Astrocyte of the spinal cord (primary cell): ENCODE results near the gene RCL1.

Source experiments
- DNase-seq: peaks from one replicate; pipeline ENCODE4 v3.0.0; 2011; ENCODE audit warnings: low read depth, low spot score
- H3K4me3 ChIP-seq: 2 replicates; pipeline ENCODE4 v1.5.1; 2011; ENCODE audit warnings: low read depth, mild to moderate bottlenecking, low read length, moderate library complexity
- CTCF ChIP-seq: IDR thresholded peaks from 2 replicates; pipeline ENCODE4 v1.5.1; 2012; ENCODE audit warnings: low read depth, mild to moderate bottlenecking, low read length, inconsistent platforms
- in situ Hi-C: cut with HindIII; loops from 2 replicates; pipeline ENCODE4 v1.10.0; 2017; ENCODE audit warnings: low sequenced_read_pairs

Gene RCL1

GRCh38 chr9:4811824-4812223, 19.1 kb downstream of the RCL1 start:
- in situ Hi-C loops: no loop called here
- no peak for DNase-seq
- no peak for TF ChIP-seq CTCF
- H3K4me3 ChIP-seq: no peak overlapping the region

GRCh38 chr9:4812858-4813257, 20.1 kb downstream of the RCL1 start:
- no peak for DNase-seq
- H3K4me3 ChIP-seq: no peak overlapping the region
- TF ChIP-seq CTCF: no peak
- in situ Hi-C loops: no loop called here

- in situ Hi-C loops: no loop called here
- no peak for TF ChIP-seq CTCF
- H3K4me3 ChIP-seq: no peak overlapping the region
- DNase-seq: no peak
Measured at GRCh38 chr9:4814913-4815312, 22.2 kb downstream of the RCL1 start.

GRCh38 chr9:4815381-4815956, 22.7 kb downstream of the RCL1 start:
- no peak for TF ChIP-seq CTCF
- in situ Hi-C loops: no loop called here
- H3K4me3 ChIP-seq: no peak overlapping the region
- no peak for DNase-seq

- in situ Hi-C loops: no loop called here
- TF ChIP-seq CTCF: no peak
- H3K4me3 ChIP-seq: no peak overlapping the region
- DNase-seq: no peak
Measured at GRCh38 chr9:4820168-4820567, 27.4 kb downstream of the RCL1 start.

- in situ Hi-C loops: no loop called here
- no peak overlapping the region for H3K4me3 ChIP-seq
- no peak for TF ChIP-seq CTCF
Measured at GRCh38 chr9:4821133-4821532, 28.4 kb downstream of the RCL1 start.

GRCh38 chr9:4822057-4822456, 29.3 kb downstream of the RCL1 start:
- in situ Hi-C loops: no loop called here
- DNase-seq: no peak
- no peak overlapping the region for H3K4me3 ChIP-seq
- TF ChIP-seq CTCF: no peak

More at GRCh38 chr9:4821133-4821532, 28.4 kb downstream of the RCL1 start:
- DNase-seq: no peak
